Glutamatergic neuron (in vitro differentiated cells): ENCODE measurements around the gene LSMEM2. TPM values are rescaled to one million over a fixed set of nuclear protein-coding genes. Genes with fewer than 3 reads are reported as not detected.

Experiments used
- DNase-seq: peaks from one replicate; pipeline ENCODE4 v3.0.0; 2022
- H3K27ac Mint-ChIP-seq: one replicate; pipeline ENCODE4 v1.8.0; 2020; ENCODE audit warnings: mild to moderate bottlenecking, mixed read lengths, inconsistent platforms; ENCODE audit not compliant: unreplicated experiment
- H3K27me3 Mint-ChIP-seq: one replicate; pipeline ENCODE4 v1.8.0; 2020; ENCODE audit warnings: mild to moderate bottlenecking, moderate library complexity, mixed read lengths, inconsistent platforms; ENCODE audit not compliant: unreplicated experiment
- H3K36me3 Mint-ChIP-seq: one replicate; pipeline ENCODE4 v1.8.0; 2020; ENCODE audit warnings: mild to moderate bottlenecking, mixed read lengths, inconsistent platforms; ENCODE audit not compliant: unreplicated experiment
- H3K4me1 Mint-ChIP-seq: one replicate; pipeline ENCODE4 v1.8.0; 2020; ENCODE audit warnings: mild to moderate bottlenecking, low read depth, mixed read lengths, inconsistent platforms; ENCODE audit not compliant: unreplicated experiment
- H3K4me3 Mint-ChIP-seq: one replicate; pipeline ENCODE4 v1.8.0; 2020; ENCODE audit warnings: mild to moderate bottlenecking, mixed read lengths, inconsistent platforms; ENCODE audit not compliant: unreplicated experiment
- H3K9me3 Mint-ChIP-seq: one replicate; pipeline ENCODE4 v1.8.0; 2020; ENCODE audit warnings: mild to moderate bottlenecking, moderate library complexity, mixed read lengths, inconsistent platforms; ENCODE audit not compliant: unreplicated experiment
- CTCF ChIP-seq: fragments of 200-600 bp; sonication (generic); IDR thresholded peaks from one replicate; pipeline ENCODE4 v1.5.0; 2021; ENCODE audit not compliant: partially characterized antibody, unreplicated experiment
- total RNA-seq: library from RNA; stranded (reverse); fragmentation: NEBNext Ultra II Directional; extraction: Animal tissue kit (Norgen Biotek cat#: 25700); gene quantifications from one replicate; pipeline ENCODE4 v1.2.1, GENCODE V29; 2021; ENCODE audit not compliant: unreplicated experiment

LSMEM2 gene
- total RNA-seq, 1 donor from 2014 or later = not detected

- peaks cover 9% of the 10 kb centered on the region for H3K4me1 Mint-ChIP-seq
- peaks cover 12% of the 10 kb centered on the region for H3K9me3 Mint-ChIP-seq
- H3K4me3 Mint-ChIP-seq = no peak overlapping the region
- TF ChIP-seq CTCF = no peak
- H3K27me3 Mint-ChIP-seq = peaks cover 15% of the 10 kb centered on the region
- DNase-seq = no peak
- H3K36me3 Mint-ChIP-seq = no peaks in the 10 kb centered on the region
- H3K27ac Mint-ChIP-seq = no peak overlapping the region
Observed at GRCh38 chr3:50263478-50264382, 15.2 kb upstream of the LSMEM2 start.

- Mint-ChIP-seq H3K4me1 (peaks cover 9% of the 10 kb centered on the region), H3K4me3 (no peak overlapping the region), H3K36me3 (no peaks in the 10 kb centered on the region), H3K9me3 (peaks cover 11% of the 10 kb centered on the region), H3K27ac (no peak overlapping the region), H3K27me3 (peaks cover 15% of the 10 kb centered on the region)
- DNase-seq = peak; percentile 62
- TF ChIP-seq CTCF = no peak
Observed at GRCh38 chr3:50264383-50264963, 14.4 kb upstream of the LSMEM2 start.

GRCh38 chr3:50264964-50265485, 13.9 kb upstream of the LSMEM2 start:
- Mint-ChIP-seq H3K4me1 (peaks cover 9% of the 10 kb centered on the region), H3K27ac (no peak overlapping the region), H3K4me3 (no peak overlapping the region), H3K9me3 (peaks cover 8% of the 10 kb centered on the region), H3K36me3 (no peaks in the 10 kb centered on the region), H3K27me3 (peaks cover 11% of the 10 kb centered on the region)
- no peak for DNase-seq
- TF ChIP-seq CTCF = no peak

GRCh38 chr3:50265571-50265970, 13.3 kb upstream of the LSMEM2 start:
- H3K4me3 Mint-ChIP-seq = peak overlapping the region; percentile 42

More at GRCh38 chr3:50265571-50265970, 13.3 kb upstream of the LSMEM2 start:
- peaks cover 8% of the 10 kb centered on the region for H3K9me3 Mint-ChIP-seq
- H3K27me3 Mint-ChIP-seq = peaks cover 11% of the 10 kb centered on the region
- no peak for TF ChIP-seq CTCF
- H3K4me1 Mint-ChIP-seq = peaks cover 9% of the 10 kb centered on the region
- H3K27ac Mint-ChIP-seq = no peak overlapping the region
- no peak for DNase-seq
- no peaks in the 10 kb centered on the region for H3K36me3 Mint-ChIP-seq
